Naive thymus-derived CD8-positive, alpha-beta T cell (primary cell): ENCODE data around the gene PRSS22. TPM values are rescaled to one million over a fixed set of nuclear protein-coding genes. Genes with fewer than 3 reads are reported as not detected.

Experiments
- ATAC-seq, 2 donors: fragments of 150-1000 bp; cut with Tn5 transposase in 1 of 2; sonication (Bioruptor Pico), chemical (Tn5 transposase) in 1 of 2; 1 replicate in 1 of 2; 2 replicates in 1 of 2; pipeline ENCODE4 v1.10.0; 2021; ENCODE audit warnings: mild to moderate bottlenecking in 2 of 2, moderate library complexity in 2 of 2
- POLR2A ChIA-PET: fragments of 350-600 bp; sonication (Branson Sonifier 250); formaldehyde crosslinking; loops from one replicate; lab custom pipeline; 2021; ENCODE audit warnings: antibody characterized with exemption; lab: Charles Lee
- DNase-seq, 10 donors: peaks; one replicate each; pipeline versions ENCODE4 v3.0.0 to v3.0.0-alpha.2; 2020 to 2022
- H3K27ac Mint-ChIP-seq, 10 donors: one replicate each; pipeline ENCODE4 v1.8.0; 2020 to 2022; ENCODE audit warnings: mild to moderate bottlenecking in 10 of 10, mixed read lengths in 10 of 10, moderate library complexity in 4 of 10, inconsistent platforms in 1 of 10
- H3K27me3 Mint-ChIP-seq, 5 donors: one replicate each; pipeline ENCODE4 v1.8.0; 2021 to 2022; ENCODE audit warnings: mixed read lengths in 5 of 5
- H3K36me3 Mint-ChIP-seq, 3 donors: one replicate each; pipeline ENCODE4 v1.8.0; 2020 to 2022; ENCODE audit warnings: mixed read lengths in 3 of 3, mild to moderate bottlenecking in 2 of 3, inconsistent platforms in 1 of 3
- H3K4me1 Mint-ChIP-seq, 4 donors: one replicate each; pipeline ENCODE4 v1.8.0; 2021 to 2022; ENCODE audit warnings: mixed read lengths in 4 of 4
- H3K4me3 Mint-ChIP-seq, 10 donors: one replicate each; pipeline ENCODE4 v1.8.0; 2020 to 2022; ENCODE audit warnings: mild to moderate bottlenecking in 10 of 10, mixed read lengths in 10 of 10, moderate library complexity in 6 of 10, inconsistent platforms in 1 of 10
- H3K9me3 Mint-ChIP-seq, 9 donors: one replicate each; pipeline ENCODE4 v1.8.0; 2020 to 2022; ENCODE audit warnings: mixed read lengths in 9 of 9, mild to moderate bottlenecking in 3 of 9, inconsistent platforms in 1 of 9, moderate library complexity in 1 of 9
- polyA plus RNA-seq, 3 donors: library from polyadenylated mRNA; unstranded; fragments of 300-500 nt; fragmentation: Illumina TruSeq; gene quantifications; one replicate each; pipeline ENCODE4 v1.2.3, GENCODE V29; 2021
- total RNA-seq, 8 experiments: library from RNA in 2 of 8; stranded (reverse) in 2 of 8; gene quantifications; one replicate each; pipeline ENCODE4 v1.2.3 and lab custom pipeline; 2021 to 2026

The PRSS22 gene
- total and polyA plus RNA-seq, 5 experiments from 2014 or later = not detected

GRCh38 chr16:2843526-2843925 is 14.4 kb downstream of the PRSS22 start:
- DNase-seq (no peak), ATAC-seq (no peak)
- H3K27ac Mint-ChIP-seq = peak overlapping the region in 8 of 10 donors; percentile 11 to 90 (median 79)
- POLR2A ChIA-PET = interaction anchor here (1.0 kb wide), 1 partner anchor 39 kb away, joined by 3 read pairs; the partner anchor contains the start of gene FLYWCH2
- H3K4me3 Mint-ChIP-seq = no peak overlapping the region
- peaks cover 7 to 54% (median 49%) of the 10 kb centered on the region in 4 donors for H3K4me1 Mint-ChIP-seq
- H3K9me3 Mint-ChIP-seq = peaks cover 0 to 2% (median 0%) of the 10 kb centered on the region in 9 donors
- no peaks in the 10 kb centered on the region for H3K36me3 Mint-ChIP-seq
- peaks cover 0 to 1% (median 0%) of the 10 kb centered on the region in 5 donors for H3K27me3 Mint-ChIP-seq

DNA sequence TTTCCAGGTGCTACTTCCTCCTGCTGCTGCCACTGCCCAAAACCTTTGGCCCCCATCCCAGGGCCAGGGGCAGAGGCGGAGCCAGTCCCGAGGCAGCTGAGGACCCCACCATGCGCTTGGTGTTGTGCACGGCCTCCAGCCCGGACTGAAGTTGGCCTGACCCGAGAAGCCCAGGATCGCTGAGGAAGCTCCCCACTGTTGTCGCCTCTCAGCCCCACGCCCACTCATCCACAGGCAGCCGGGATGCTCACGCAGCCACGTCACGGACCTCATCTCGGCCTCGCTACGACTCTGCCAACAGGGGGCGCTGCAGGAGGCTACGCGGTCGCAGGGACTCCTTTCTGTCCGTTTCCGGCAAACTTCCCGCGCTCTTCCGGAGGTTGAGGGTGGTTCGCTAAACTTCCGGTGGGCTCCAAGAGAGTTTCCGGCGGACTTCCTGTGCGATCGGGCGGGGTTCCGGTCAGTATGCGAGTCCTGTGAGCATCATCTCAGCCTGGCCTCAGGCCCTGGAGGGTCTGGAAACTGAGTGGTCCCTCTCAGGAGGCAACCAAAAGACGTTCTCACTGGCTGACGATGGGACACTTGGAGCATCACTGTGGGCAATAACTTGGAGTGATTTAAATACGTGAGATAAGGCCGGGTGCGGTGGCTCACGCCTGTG is 15.5 kb downstream of the PRSS22 start:
- peaks cover 0 to 2% (median under 1%) of the 10 kb centered on the region in 5 donors for H3K27me3 Mint-ChIP-seq
- peak in 9 of 10 donors; percentile 53 to 77 (median 62) for DNase-seq
- peaks cover 11 to 62% (median 56%) of the 10 kb centered on the region in 4 donors for H3K4me1 Mint-ChIP-seq
- H3K36me3 Mint-ChIP-seq = no peaks in the 10 kb centered on the region
- H3K27ac Mint-ChIP-seq = peak overlapping the region; percentile 86 to 96 (median 94)
- no peaks in the 10 kb centered on the region for H3K9me3 Mint-ChIP-seq
- peak overlapping the region; percentile 22 to 82 (median 69) for H3K4me3 Mint-ChIP-seq
- ATAC-seq = peak; percentile 53 to 80
- POLR2A ChIA-PET = interaction anchor here (1.0 to 1.4 kb wide), 3 partner anchors 26 to 65 kb away, joined by 3 to 9 read pairs (median 5); partner anchors contain the start of gene FLYWCH2

GRCh38 chr16:2841606-2842339 is 16.2 kb downstream of the PRSS22 start:
- DNase-seq = no peak
- ATAC-seq = no peak
- no peaks in the 10 kb centered on the region for H3K36me3 Mint-ChIP-seq
- peaks cover 16 to 64% (median 58%) of the 10 kb centered on the region in 4 donors for H3K4me1 Mint-ChIP-seq
- peak overlapping the region; percentile 81 to 96 (median 94) for H3K27ac Mint-ChIP-seq
- POLR2A ChIA-PET = interaction anchor here (1.1 to 1.4 kb wide), 2 partner anchors 26 to 64 kb away, joined by 5 to 9 read pairs; no protein-coding TSS in a partner anchor
- H3K9me3 Mint-ChIP-seq = no peaks in the 10 kb centered on the region
- peak overlapping the region in 7 of 10 donors; percentile 52 to 79 (median 62) for H3K4me3 Mint-ChIP-seq
- H3K27me3 Mint-ChIP-seq = peaks cover 0 to 8% (median 6%) of the 10 kb centered on the region in 5 donors

GRCh38 chr16:2840914-2841313 is 17.1 kb downstream of the PRSS22 start:
- Mint-ChIP-seq H3K36me3 (no peaks in the 10 kb centered on the region), H3K27ac (peak overlapping the region in 5 of 10 donors; percentile 41 to 74 (median 59)), H3K4me3 (peak overlapping the region in 2 of 10 donors; percentile 60 to 79), H3K27me3 (peaks cover 0 to 8% (median 6%) of the 10 kb centered on the region in 5 donors), H3K4me1 (peaks cover 16 to 64% (median 54%) of the 10 kb centered on the region in 4 donors), H3K9me3 (no peaks in the 10 kb centered on the region)
- DNase-seq (peak in 1 of 10 donors; percentile 56), ATAC-seq (no peak)
- POLR2A ChIA-PET = interaction anchor here (0.5 to 2.4 kb wide), 2 partner anchors 27 to 90 kb away, joined by 3 to 12 read pairs; no protein-coding TSS in a partner anchor

- Mint-ChIP-seq H3K4me1 (peaks cover 16 to 57% (median 50%) of the 10 kb centered on the region in 4 donors), H3K36me3 (no peaks in the 10 kb centered on the region), H3K27ac (peak overlapping the region in 7 of 10 donors; percentile 37 to 76 (median 65)), H3K9me3 (no peaks in the 10 kb centered on the region), H3K4me3 (peak overlapping the region in 3 of 10 donors; percentile 39 to 59 (median 52)), H3K27me3 (peaks cover 0 to 8% (median 6%) of the 10 kb centered on the region in 5 donors)
- ATAC-seq (no peak), DNase-seq (peak in 1 of 10 donors; percentile 48)
- POLR2A ChIA-PET = interaction anchor here (1.3 to 2.4 kb wide), 2 partner anchors 12 to 28 kb away, joined by 4 to 12 read pairs; no protein-coding TSS in a partner anchor
These were observed 18.1 kb downstream of the PRSS22 start for GRCh38 chr16:2839650-2840450.

DNA sequence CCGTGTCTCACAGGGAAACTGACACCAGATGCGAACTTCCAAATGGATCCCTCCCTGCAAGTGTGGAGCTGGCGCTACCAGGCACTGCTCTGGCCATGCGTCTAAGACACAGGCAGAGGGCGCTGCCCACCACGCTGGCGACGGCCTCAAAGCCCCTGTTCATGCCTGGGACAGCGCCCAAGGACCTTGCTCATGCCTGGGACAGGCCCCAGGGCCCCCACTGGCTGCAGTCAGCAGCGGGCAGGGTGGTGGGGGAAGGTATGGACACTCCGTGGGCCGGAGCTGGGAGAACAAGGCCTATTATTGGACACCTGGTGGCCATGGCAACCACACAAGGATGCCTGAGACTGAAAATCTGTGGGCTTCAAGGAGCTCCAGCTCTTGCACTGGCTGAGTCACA is 19.0 kb downstream of the PRSS22 start:
- Mint-ChIP-seq H3K27me3 (peaks cover 0 to 11% (median 6%) of the 10 kb centered on the region in 5 donors), H3K36me3 (no peaks in the 10 kb centered on the region), H3K9me3 (no peaks in the 10 kb centered on the region), H3K27ac (peak overlapping the region in 7 of 10 donors; percentile 55 to 77 (median 73)), H3K4me1 (peaks cover 16 to 55% (median 46%) of the 10 kb centered on the region in 4 donors), H3K4me3 (peak overlapping the region in 3 of 10 donors; percentile 26 to 53 (median 39))
- ATAC-seq (peak; percentile 70 to 89), DNase-seq (peak; percentile 48 to 80 (median 56))
- POLR2A ChIA-PET = interaction anchor here (0.8 to 2.4 kb wide), 3 partner anchors 13 to 41 kb away, joined by 4 to 12 read pairs (median 4); no protein-coding TSS in a partner anchor

DNA sequence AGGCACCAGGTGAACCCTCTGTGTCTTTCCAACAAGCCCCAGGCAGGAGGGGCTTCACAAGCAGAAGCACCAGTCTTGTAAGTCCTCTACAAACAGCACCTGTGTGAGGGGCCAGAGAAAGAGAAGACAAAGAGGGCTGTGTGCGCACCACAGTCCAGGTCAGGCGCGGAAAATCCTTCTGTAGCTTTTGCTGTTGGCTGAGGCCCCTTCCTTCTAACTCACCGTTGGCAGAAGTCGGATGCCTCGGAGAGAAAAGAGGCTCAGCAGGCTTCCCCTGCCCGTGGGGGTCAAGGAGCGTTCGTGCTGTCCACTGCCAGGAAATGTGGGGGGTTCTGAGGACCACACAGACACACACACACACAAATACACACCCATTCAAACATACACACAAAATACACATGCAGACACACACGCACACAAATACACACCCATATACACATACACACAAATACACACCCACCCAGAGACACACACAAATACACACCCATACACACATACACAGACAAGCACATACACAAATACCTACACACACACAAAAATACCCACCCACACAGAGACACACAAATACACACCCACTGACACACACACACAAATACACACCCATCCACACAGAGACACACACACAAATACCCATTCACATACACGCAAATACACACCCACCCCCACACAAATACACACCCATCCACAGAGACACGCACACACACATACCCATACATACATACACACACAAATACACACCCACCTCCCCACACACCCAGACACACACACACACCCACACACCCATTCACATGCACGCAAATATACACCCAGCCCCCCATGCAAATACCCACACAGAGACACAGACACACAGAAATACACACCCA is 21.1 kb downstream of the PRSS22 start:
- POLR2A ChIA-PET = interaction anchor here (0.5 kb wide), 1 partner anchor 38 kb away, joined by 6 read pairs; no protein-coding TSS in a partner anchor
- DNase-seq (peak in 1 of 10 donors; percentile 34), ATAC-seq (no peak)
- Mint-ChIP-seq H3K4me1 (peaks cover 14 to 39% (median 32%) of the 10 kb centered on the region in 4 donors), H3K36me3 (no peaks in the 10 kb centered on the region), H3K27me3 (peaks cover 0 to 14% (median 11%) of the 10 kb centered on the region in 5 donors), H3K4me3 (no peak overlapping the region), H3K27ac (peak overlapping the region in 4 of 10 donors; percentile 30 to 41 (median 38)), H3K9me3 (no peaks in the 10 kb centered on the region)

GRCh38 chr16:2835638-2836493 is 22.1 kb downstream of the PRSS22 start:
- H3K27ac Mint-ChIP-seq = no peak overlapping the region
- POLR2A ChIA-PET = no interaction called here
- H3K36me3 Mint-ChIP-seq = no peaks in the 10 kb centered on the region
- peaks cover 0 to 16% (median 15%) of the 10 kb centered on the region in 5 donors for H3K27me3 Mint-ChIP-seq
- H3K4me1 Mint-ChIP-seq = peaks cover 16 to 32% (median 25%) of the 10 kb centered on the region in 4 donors
- ATAC-seq (no peak), DNase-seq (peak in 1 of 10 donors; percentile 52)
- no peaks in the 10 kb centered on the region for H3K9me3 Mint-ChIP-seq
- H3K4me3 Mint-ChIP-seq = no peak overlapping the region

DNA sequence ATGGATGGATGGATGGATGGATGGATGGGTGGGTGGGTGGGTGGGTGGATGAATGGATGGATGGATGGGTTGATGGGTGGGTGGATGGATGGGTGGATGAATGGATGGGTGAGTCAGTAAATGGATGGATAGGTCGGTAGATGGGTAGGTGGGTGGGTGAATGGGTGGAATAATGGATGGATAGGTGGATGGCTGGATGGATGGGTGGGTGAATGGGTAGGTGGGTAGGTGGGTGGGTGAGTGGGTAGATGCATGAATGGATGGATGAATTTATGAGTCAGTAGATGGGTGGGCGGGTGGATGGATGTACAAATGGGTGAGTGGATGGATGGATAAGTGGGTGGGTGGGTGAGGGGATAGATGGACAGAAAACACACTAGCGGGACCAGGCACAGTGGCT is 23.0 kb downstream of the PRSS22 start:
- Mint-ChIP-seq H3K4me3 (no peak overlapping the region), H3K27me3 (peaks cover 0 to 17% (median 16%) of the 10 kb centered on the region in 5 donors), H3K36me3 (no peaks in the 10 kb centered on the region), H3K9me3 (no peaks in the 10 kb centered on the region), H3K27ac (no peak overlapping the region), H3K4me1 (peaks cover 15 to 25% (median 20%) of the 10 kb centered on the region in 4 donors)
- DNase-seq (no peak), ATAC-seq (no peak)
- POLR2A ChIA-PET = no interaction called here

GRCh38 chr16:2833776-2834175 is 24.2 kb downstream of the PRSS22 start:
- Mint-ChIP-seq H3K4me1 (peaks cover 6 to 18% (median 14%) of the 10 kb centered on the region in 4 donors), H3K36me3 (no peaks in the 10 kb centered on the region), H3K9me3 (no peaks in the 10 kb centered on the region), H3K27ac (no peak overlapping the region), H3K27me3 (peaks cover 0 to 20% (median 17%) of the 10 kb centered on the region in 5 donors), H3K4me3 (no peak overlapping the region)
- POLR2A ChIA-PET = no interaction called here
- ATAC-seq (no peak), DNase-seq (no peak)
